HS-5 (cell line): ENCODE measurements around the gene RIN1.

ENCODE experiments used
- DNase-seq: peaks from one replicate; pipeline ENCODE4 v3.0.0-alpha.2; 2012; ENCODE audit warnings: low read depth

The RIN1 gene

DNA sequence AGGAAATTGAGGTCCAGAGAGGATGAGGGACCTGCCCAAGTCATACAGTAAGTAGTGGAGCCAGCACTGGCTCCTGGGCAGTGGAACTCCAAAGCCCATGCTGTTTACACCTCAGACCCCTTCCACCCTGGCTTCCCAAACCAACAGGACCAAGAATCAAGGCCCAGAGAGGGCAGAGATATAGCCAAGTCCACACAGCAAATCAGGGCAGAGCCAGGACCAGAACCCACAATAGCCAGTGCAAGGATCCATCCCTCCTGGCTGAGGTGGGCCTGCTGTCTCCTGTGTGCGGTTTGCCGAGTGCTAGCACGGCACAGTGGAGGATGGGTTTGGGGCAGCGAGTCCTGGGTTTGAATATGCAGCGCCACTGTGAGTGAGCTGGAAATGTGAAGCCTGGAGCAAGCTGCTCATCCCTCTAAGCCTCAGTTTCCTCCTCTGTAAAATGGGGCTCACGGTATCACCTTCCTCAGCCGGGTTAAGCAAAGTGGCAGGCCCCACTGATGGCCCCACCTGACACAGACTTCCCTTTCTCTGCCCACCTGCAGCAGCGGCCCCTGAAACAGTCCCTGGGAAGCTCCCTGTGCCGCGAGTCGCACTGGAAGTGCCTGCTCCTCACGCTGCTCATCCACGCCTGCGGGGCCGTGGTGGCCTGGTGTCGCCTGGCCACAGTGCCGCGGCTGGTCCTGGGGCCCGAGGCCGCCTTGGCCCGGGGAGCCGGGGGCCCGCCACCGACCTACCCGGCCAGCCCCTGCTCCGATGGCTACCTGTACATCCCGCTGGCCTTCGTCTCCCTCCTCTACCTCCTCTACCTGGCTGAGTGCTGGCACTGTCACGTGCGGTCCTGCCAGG is 42.2 kb downstream of the RIN1 start:
- no peak for DNase-seq

GRCh38 chr11:66293352-66293751 is 42.9 kb downstream of the RIN1 start:
- no peak for DNase-seq

GRCh38 chr11:66292543-66293332 is 43.5 kb downstream of the RIN1 start:
- no peak for DNase-seq

GRCh38 chr11:66291706-66292542 is 44.3 kb downstream of the RIN1 start, which contains the start of gene TMEM151A:
Gene TMEM151A (plus strand): TSS chr11:66291894. CDS start chr11:66292014, 120 bp downstream.
- DNase-seq: no peak

- DNase-seq: no peak
Measured at GRCh38 chr11:66291303-66291705, 44.9 kb downstream of the RIN1 start.

DNA sequence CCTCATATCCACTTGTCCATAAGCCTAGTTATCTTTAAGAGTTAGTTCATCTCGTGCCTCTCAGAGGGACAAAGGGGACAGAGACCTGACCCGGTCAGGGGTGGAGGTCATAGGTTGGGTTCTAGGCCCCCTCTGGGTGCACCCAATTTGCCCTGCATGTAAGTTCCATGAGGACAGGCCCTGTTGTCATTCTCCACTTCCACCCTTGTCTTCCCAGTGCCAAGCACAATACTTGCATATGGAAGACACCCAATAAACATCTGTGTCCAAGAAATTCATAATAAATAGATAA is 46.0 kb downstream of the RIN1 start:
- DNase-seq: no peak

DNA sequence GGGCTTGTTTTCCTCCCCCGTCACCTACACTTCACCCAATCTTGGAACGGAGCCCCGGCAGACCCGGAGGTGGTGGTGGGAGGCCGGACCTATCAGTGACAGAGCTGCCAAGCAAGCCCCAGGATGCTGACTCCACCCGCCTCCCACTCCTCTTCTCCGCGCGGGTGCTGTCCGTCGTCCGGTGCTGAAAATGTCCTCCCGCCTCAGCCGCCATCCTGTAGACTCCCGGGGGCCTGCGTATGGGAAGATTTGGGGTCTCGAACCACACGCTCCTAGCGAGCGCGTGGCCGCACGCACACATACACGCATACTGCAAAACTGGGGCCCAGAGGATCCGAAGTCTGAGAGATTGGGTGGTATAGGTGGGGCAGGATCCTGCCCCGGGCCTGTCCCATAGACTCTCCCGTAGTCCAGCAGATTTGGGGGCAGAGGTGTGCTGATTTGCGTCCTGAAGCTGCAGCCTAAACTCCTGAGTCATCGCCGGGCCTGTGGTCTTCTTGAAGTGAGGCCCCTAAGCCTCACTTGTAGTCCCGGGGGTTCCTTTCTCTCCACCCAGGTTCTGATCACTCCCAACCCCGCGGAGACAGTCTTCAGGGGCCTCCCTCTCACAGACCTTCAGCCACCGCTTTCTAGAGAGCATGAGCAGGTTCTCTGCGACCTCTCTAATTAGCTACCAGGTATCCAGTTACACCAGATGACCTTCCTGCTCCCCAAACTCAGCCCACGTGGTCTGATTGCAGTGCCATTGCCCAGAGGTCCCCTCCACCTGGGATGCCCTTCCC is 46.5 kb downstream of the RIN1 start:
- DNase-seq: no peak

DNA sequence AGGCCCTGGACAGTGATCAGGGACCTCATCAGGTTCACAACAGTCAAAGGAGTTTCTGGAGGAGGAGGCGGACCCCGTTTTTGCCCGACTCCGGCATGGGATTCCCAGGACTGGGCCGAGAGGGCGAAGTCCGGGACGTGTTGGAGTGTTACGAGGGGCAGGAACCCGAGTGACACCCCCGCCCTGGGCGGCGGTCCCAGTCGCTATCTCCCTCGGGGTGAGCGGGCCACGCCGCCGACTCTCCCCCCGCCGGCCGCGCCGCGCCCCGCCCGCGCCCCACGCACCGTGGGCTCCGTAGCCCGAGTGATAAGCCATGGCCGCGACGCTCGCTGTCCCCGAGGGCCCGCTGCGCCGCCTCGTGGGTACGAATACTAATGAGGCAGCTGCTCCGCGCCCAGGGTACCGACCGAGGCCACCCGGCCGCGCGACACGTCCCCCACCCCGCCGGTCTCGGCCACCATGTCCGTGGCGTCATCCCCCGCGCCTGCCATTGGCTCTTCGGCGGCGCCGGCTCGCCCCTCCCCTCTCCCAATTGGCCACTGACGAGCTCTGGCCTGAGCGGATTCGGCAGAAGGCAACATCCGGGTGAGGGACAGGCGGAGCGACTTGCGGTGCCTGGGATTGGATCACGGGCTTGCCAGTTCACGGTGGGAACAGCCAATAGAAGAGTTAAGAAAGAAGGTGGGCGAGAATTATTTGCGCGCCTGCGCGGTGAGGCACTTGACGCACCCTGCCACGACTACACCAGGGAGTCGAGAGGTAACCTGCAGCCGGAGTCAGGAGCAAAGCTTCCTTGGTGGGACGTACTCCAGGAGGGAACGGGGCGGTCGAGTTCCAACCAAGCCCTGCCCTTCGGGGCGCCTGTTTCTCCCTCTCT is 47.3 kb downstream of the RIN1 start, which contains the start of gene YIF1A:
YIF1A (minus strand) TSS at position 473 of the 877 bp plus-strand sequence; CDS start at position 315, 158 bp downstream.
- DNase-seq: peak; percentile 98

GRCh38 chr11:66287889-66288670 is 48.2 kb downstream of the RIN1 start:
- DNase-seq: no peak

- no peak for DNase-seq
Measured at GRCh38 chr11:66287211-66287888, 48.9 kb downstream of the RIN1 start.

GRCh38 chr11:66286699-66287098 is 49.5 kb downstream of the RIN1 start:
- DNase-seq: no peak

GRCh38 chr11:66285250-66285947 is 50.8 kb downstream of the RIN1 start:
- DNase-seq: no peak

- DNase-seq: no peak
Measured at GRCh38 chr11:66284526-66285078, 51.6 kb downstream of the RIN1 start.

DNA sequence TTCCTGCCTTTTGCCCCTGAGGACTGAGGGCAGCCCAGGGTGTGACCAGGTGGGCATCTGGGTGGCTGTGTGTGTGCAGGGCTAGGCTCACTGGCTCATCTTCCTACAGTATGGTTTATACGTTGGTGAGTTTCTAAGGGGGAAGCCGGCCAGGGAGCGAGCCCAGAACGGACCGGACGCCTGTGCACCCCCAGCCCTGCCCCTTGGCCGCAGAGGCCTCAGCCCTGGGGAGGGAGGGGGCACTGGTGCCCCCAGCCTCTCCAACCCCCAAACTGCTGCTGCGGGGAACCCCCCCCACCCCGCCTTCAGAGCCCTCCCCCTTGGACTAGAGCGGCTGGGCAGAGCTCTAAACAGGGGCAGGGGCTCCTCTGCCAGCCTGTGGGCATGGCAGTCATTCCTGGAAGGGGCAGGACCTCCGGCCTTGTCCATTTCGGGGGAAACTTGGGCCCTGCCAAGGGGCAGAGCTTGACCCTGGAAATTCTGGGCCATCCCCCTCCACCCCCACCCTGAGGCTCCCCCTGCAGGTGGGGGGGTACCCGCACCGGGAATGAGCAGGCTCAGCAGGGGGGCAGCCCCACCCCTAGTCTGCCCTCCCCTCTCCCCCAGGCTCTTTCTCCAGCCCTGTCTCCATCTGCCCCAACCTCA is 52.7 kb downstream of the RIN1 start:
- no peak for DNase-seq

GRCh38 chr11:66282468-66283455 is 53.5 kb downstream of the RIN1 start:
- DNase-seq: peak; percentile 48
